Measurements from ENCODE around the gene FEM1C.

DNA sequence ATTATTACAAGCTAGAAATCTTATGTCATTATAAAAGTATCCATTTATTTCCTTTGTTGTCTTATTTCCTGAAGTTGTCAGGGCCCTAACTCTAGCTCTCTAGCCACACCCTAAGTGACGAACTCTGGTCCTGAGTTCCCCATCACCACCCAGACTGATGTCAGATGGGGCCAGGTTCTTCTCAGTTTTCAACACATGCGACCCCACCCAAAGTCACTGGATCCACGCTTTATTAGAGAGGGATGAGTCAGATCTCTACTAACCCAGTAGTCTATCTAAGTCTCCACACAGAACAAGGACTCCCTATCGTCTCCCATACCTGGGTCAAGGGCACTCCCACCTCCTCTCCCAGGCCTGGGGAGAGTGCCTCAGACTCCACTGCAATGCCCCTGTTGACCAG is 6.8 kb upstream of the FEM1C start:
- TF ChIP-seq POLR2A (IDR thresholded peaks at IDR 0.05) (no peak), CTCF (IDR thresholded peaks at IDR 0.05) (no peak), POLR2AphosphoS5 (IDR thresholded peaks at IDR 0.05) (no peak)

All from gastroesophageal sphincter (tissue), 3 donors.